ENCODE measurements around the gene BMPR1A.
"Not testable (repeated sequence)": the region's sequence is repeated elsewhere in the genome, so short reads cannot be mapped to it uniquely, and the experiment has no call there.

The BMPR1A gene

DNA sequence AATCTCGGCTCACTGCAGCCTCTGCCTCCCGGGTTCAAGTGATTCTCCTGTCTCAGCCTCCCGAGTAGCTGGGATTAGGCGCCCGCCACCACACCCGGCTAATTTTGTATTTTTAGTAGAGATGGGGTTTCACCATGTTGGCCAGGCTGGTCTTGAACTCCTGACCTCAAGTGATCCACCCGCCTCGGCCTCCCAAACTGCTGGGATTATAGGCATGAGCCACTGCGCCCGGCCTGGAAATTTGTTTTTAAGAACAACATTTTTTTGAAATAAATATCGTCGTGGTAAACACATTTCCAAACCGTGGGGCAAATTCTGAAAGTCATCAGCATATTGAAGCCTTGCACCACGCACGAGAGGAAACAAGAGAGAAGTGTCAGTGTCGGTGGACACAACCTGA lies 183.7 kb downstream of the BMPR1A start:
- DNase-seq (ENCODE audit: low read depth, low spot score) = not testable (repeated sequence)

DNA sequence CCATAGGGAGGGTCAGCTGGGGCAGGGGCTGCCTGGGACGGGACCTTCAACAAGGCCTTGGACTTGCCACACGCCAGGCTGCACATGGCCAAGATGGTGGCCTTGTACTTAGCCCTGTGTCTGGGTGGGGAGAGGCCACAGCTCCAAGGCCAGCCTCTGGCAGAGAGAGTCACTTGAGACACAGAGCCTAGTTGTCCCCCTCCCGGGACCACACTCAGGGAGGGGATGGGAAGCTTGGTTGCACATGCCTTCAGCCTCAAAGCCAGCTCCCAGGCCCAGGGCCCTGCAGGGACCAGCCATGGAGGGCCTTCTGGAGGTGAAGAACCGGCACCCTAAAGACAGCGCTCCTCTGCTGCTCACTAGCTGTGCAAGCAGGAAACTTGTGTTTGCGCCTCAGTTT lies 184.3 kb downstream of the BMPR1A start:
- no peak for DNase-seq (ENCODE audit: low read depth, low spot score)

DNA sequence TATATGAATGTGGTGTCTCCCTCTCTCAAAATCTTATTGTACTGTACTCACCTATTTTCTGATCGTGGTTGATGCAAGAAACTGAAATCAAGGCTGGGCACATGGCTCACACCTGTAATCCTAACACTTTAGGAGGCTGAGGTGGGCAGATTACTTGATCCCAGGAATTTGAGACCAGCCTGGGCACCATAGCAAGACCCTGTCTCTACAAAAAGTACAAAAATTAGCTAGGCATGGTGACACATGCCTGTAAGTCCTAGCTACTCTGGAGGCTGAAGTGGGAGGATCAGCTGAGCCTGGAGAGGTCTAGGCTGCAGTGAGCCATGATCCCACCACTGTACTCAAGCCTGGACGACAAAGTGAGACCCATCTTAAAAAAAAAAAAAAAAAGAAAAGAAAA lies 185.0 kb downstream of the BMPR1A start:
- DNase-seq (ENCODE audit: low read depth, low spot score) = no peak

DNA sequence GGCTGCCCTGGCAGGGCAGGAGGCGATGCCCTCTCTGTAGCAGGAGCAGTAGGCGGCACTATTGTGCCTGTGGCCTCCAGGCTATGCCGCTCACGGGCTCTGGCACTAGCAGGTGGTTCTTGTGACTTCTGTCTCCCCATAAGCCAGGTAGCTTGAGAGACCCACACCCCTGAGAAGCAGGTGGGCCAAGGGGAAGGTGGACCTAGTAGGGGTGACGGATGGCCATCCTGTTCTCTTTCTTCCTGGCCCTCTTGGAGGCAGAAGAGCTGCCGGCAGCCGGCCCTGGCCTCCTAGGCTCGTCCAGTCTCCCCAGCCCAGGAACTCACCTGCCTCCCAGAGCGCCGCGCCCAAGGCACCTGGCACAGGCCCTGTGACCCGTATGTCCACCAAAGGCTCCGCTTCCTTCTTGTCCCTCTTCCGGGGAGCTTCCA lies 185.6 kb downstream of the BMPR1A start:
- DNase-seq (ENCODE audit: low read depth, low spot score) = no peak

DNA sequence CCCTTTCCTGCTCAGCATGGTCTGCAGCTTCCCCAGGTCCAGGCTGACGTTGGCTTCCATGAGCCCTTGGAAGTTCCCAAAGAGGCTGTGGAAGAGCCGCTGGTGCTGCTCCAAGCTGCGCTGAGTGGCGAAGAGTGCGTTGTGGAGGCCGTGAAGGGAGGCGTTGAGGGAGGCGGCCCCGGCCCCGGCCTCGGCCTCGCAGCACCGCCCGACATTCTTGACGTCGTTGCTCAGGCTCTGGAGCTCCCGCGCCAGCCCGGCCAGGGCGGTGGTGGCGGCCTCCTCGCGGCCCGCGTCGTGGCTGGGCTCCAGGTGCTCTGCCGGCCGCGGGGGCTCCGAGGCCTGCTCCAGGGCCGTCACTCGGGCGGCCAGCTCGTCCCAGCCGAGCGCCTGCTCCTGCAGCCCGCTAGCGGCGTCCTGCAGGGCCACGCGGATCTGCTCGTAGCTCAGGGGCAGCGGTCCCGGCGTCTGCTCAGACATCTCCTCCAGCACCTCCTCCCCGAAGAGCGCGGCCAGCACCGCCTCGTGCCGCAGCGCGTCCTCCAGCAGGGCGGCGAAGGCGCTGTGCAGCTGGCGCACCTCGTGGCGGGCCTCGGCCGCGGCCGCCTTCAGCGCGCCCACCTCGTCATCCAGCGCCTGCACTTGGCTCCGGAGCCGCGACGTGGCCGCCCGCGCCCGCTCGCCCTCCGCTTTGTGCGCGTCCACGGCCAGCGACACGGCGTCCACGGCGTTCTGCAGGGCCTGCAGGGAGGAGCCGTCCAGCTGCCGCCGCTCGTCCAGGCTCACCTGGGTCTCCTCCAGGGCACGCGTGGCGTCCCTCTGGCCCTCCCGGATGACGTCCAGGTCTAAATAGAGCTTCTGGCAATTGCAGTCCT lies 186.3 kb downstream of the BMPR1A start:
- peak; percentile 57 for DNase-seq (ENCODE audit: low read depth, low spot score)

DNA sequence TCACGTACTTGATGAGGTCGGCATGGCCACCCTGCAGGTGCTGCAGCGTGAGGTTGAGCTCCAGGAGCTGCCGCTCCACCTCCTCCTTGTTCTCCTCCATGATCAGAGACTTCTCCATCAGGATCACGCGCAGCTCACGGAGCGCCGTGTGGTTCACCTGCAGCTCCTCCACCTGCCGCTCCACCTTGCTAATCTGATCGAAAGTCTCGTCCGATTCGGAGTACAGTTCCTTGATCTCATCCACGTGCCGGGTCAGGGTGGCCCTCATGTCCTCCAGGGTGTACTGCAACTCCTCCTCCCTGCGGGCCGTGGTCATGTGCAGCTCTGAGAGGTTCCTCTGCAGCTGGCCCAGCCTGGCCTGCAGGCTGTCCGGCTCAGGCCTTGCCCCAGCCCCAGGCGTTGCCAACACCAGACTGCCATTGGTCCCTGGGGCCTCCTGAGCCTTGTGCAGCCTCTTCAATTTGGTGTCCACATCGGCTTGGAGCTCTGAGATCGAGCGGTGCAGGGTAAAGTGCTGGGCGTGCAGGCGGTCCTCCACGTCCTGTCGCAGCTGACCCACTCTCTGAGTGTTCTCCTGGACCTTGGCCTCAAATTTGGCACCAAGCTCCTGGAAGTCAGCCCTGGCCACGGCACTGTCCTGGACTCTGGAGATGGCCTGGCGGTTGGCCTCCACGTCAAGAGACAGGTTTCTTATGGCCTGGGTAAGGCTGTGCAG lies 187.1 kb downstream of the BMPR1A start:
- DNase-seq (ENCODE audit: low read depth, low spot score) = no peak

DNA sequence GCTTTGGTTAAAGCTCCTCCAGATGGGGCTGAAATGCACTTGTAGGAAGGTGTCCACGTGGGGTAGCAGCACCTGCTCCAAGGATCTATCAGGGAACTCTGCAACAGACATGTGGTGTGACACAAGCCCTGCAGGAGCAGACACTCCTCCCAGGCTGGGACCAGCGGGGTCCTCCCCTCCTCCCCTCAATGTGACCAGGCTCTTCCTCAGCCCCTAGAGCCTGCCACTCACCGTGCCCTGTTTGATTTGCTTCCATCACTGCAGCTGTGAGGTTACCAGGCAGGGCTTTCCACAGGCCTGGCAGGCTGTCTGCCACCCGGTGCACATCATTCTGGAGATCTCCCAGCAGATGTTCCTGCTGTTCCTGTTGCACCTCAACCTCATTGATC lies 187.6 kb downstream of the BMPR1A start:
- no peak for DNase-seq (ENCODE audit: low read depth, low spot score)

DNA sequence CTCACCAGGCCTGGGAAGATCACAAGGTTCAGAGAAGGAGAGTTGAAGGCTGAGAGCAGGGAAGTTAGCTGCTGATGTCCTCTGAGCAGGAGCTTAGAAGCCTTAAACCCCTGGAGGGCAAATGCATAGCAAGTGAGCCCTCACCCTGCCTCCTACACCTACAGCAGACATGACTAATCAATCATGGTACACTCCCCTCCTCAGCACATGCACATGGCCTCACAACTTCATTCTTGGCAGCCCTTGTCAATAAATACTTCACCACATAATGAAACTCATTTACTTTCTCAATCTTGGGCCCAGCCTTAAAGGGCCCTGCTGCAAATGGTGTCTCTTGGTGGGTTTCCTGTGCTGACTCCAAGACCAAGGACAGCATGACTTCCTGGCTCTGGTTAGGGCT lies 188.1 kb downstream of the BMPR1A start:
- DNase-seq (ENCODE audit: low read depth, low spot score) = peak; percentile 54

DNA sequence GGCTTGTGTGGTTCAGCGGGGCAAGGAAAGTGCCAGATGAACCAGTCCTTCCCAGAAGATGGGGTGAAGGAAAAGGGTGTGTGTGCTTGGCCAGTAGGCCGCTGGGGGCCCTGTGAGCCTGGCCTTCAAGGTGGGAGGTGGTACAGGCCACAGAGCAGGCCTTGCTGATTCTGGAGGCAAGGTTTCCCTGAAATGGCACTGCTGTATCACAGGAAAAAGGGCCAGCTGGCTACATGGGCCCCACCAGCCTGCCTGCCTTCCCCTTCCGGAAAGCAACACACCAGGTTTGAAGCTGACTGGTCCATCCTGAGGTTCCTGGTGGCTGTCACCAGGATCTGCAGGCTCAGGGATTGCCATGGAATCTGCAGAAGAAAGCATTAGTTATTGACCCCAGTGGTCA lies 188.5 kb downstream of the BMPR1A start:
- no peak for DNase-seq (ENCODE audit: low read depth, low spot score)

DNA sequence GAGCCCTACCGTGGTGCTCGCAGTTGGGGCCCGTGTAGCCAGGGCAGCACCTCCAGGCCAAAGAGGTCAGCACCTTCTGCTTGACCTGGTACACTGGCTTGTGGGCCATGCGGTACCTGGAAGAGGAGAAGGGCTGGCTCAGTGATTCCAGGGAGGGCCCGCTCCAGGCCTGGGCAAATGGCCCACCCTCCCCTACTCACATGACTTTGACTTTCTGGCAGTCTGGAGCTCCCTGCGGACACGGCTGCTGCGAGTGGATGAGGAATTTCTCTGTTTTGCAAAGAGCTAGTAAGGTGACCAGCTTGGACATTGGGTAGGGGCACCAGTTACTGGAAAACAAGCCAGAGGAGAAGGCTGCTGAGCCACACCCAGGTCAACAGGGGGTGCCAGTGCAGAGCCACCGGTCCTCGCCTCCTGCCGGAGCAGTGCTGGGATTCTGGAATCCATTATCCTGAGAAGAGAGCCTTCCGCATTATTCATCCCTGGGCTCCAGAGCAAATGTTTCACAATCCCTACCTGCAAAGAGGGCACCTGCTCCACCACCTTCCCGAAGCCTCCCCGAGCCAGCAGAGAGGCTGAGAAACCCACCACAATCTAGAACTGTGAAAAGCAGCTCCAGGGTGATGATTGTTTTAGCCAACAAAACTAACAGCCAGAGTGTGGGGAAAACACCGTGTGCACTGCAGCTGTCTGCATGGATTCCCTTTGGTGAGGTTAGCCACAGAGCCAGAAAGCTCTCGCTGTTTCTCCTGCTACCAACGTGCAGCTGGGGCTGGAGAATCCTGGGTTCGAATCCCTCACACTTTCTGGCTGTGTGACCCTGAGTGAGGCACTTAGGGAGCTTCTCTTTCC lies 189.2 kb downstream of the BMPR1A start:
- DNase-seq (ENCODE audit: low read depth, low spot score) = peak; percentile 79

DNA sequence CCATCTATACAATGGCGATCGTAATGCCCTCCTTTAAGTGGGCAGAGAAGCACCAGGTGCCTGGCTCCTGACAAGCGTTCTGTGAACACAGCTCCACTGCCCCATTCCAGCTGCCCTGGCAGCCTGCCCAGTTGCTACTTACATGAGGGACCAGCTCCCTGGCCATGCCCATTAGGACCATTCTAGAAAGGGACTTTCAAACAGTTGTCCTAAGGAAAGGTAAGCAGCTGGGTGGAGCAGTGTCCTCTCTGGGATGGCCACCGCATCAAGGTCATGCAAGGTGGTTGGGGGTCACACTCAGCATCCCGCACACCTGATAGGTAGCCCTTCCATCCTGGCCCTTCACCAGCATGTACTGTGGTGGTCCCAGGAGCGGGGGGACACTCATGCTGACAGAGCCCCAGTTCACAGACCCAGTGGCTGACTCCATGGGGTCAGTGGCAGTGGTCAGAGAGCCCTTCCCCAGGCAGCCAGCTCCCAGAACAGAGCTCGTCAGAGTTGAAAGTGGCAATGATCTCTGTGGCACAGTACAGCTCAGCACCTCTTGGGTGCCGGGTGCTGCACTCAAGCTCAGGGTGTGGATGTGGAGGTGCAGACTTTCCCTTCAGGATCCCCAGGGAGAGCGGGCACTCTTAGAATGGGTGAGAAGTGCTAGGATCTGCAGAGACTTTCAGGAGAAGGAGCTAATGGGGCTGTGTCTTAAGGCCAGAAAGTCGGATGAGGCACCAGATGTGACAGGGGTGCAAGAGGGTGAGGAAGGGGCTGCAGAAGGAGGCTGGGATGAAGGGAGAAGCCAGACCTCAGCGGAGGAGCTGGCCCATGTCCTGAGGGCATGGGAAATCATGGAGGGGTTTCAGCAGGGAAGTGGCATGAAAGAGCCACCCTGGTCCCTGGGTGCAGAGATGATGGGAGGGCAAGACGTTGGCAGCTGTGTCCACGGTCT lies 190.1 kb downstream of the BMPR1A start:
- no peak for DNase-seq (ENCODE audit: low read depth, low spot score)

DNA sequence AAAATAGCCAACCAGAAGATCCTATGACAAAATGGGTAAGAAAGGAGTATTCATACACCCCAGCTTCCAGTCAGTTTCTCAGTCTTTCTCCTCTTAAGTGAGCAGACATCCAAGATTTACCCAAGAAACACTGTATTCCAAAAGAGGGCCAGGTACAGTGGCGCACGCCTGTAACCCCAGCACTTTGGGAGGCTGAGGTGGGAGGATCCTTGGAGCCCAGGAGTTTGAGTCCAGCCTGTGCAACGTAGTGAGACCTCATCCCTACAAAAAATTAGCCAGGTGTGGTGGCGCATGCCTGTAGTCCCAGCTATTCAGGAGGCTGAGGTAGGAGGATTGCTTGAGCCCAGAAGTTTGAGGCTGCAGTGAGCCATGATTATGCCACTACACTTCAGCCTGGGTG lies 191.4 kb downstream of the BMPR1A start:
- not testable (repeated sequence) for DNase-seq (ENCODE audit: low read depth, low spot score)

DNA sequence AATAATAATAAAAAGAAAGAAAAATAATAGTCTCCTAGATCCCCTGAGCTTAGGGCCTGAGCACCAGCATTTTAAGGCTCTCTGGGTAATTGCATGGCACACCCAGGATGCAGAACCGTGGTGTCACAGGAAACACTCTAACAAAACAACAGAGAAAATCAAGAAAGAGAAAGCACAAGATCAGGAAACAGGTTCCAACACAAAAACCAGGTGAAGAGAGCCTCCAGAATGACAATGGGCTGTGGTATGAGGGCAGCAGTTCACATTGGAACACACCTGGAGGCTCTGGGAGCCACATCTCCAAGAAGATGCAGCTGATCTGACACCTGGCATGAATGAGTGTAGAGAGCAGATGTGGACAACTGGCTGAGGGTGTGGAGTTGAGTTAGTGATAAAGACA lies 193.9 kb downstream of the BMPR1A start:
- DNase-seq (ENCODE audit: low read depth, low spot score) = no peak

DNA sequence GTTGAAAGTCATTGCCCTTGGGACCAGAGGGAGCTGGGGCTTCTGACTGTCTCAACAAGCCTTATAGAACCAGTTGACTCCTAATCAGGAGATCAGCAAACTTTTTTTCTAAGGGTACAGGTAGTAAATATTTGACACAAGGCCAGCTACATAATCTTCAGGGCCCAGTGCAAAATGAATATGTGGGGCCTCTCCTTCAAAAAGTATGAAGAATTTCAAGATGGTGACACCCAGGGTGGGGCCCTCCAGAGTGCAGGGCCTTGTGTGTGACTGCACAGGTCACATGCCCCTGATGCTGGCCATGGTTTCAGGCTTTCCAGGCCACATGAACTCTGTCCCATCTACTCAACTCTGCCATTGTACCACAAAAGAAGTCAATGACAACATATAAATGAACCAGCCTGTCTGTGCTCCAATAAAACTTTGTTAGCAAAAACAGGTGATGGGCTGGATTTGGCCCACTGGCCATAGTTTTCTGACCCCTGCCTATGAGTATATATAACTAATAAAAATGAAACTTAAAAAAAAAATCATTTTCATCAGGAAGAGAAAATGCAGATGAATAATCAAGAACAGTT lies 194.9 kb downstream of the BMPR1A start:
- DNase-seq (ENCODE audit: low read depth, low spot score) = no peak

DNA sequence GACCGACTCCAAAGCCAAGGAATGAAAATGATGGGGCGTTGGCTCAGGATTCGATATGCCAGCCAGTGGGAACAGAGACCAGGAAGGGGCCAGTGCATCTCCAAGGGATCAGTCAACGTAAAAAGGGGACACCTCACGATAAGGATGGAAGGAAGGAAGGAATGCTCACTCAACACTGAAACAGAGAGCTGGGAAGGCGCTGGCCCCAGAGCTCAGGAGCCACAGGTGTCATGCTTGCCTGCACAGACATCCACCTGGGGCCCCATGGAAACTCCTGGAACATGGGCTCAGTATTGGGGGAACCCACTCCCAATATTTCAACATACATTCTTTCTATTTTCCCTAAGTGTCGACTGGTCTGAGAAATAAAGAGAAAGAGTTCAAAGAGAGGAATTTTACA lies 195.7 kb downstream of the BMPR1A start:
- DNase-seq (ENCODE audit: low read depth, low spot score) = no peak

DNA sequence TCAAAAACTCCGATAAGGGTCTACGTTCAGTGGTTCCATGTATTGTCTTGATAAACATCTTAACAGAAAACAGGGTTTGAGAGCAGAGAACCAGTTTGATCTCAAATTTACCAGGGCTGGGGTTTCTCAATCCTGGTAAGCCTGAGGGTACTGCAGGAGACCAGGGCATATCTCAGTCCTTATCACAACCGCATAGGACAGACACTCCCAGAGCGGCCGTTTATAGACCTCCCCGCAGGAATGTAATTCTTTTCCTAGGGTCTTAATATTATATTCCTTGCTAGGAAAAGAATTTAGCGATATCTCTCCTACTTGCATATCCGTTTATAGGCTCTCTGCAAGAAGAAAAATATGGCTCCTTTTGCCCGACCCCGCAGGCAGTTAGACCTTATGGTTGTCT lies 196.3 kb downstream of the BMPR1A start:
- not testable (repeated sequence) for DNase-seq (ENCODE audit: low read depth, low spot score)

DNA sequence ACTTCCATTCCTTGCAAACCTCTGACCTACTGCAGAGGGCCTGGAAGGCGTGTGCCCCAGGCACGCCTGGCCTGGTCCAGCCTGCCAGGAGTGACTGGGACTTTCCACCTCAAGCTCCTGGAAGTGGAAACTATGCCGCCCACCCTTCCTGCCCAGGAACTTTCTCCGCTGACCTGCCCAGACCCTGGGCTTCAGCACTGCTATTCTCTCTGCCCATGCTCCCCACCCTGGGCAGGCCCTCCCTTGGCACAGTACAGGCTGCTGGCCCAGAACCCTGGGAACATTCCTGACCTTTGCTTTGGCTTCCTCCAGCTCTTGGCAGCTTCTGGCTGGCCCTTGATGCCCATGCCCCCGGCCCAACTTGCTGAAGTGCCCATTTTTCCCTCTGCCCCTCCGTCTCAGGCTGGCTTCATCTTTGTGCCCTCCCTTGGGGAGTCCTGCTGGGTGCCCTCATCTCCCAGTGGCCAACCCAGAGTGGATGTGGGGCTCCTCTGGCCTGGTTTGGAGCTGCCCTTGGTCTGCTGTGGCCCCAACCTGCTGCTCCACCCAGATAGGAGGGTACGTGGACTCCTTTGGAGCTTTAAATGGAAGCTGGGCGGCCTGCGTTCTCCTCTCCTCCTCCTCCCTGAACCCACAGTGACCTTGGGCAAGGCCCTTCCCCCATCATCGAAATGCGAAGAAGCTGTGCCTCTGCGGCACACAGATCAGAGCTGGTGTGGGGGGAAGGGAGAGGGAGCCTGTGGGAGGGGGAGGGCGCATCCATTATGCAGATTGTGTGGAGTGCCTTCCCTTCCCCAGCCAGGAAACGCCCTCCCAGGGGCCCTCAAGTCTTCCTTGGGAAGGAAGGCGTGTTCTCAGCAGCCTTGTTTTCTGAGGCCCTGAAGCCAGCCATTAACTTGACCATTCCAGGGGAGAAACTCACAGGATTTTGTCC lies 197.6 kb downstream of the BMPR1A start:
- peak; percentile 94 for DNase-seq (ENCODE audit: low read depth, low spot score)

DNA sequence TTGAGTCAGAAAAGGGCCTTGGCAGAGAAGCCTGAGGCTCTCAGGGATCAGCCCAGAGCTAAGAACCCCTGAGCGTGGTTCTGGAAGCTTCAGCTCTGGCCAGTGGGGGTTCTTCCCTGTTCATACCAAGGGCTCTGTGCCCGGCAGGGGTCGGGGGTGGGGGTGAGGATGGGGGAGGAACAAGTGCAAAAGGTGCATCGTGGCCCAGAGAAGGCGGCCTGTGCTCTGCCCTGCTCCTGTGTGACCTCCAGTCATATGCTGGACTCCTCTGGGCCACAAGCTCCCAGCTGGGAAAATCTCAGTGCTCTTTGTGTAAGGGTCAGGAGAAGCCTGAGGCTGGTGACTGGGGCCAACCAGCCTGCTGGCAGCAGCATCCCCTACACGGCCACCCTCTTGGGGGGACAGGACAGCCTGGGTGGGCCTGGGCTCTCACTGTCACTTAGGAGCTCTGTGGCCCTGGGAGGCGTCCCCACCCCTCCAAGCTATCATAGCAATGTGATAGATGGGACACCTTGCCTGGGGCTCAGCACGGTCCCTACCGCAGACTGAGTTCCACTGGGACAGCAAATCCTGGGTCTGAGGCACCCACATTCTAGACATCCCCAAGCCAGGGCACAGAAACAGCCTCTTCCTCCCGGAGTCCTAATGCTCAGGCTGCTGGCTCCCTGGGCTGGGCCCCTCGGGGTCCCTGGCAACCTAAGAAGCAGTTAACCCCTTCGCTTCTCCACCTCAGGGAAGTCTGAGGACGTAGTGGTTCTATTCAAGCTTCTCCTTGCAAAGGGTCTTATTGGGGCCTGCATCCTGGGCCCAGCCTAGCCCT lies 198.5 kb downstream of the BMPR1A start:
- no peak for DNase-seq (ENCODE audit: low read depth, low spot score)

All from ELF-1 (cell line).